AG04449 (cell line): Measurements from ENCODE around the gene GLO1.

ENCODE experiments used
- CTCF ChIA-PET: fragments of 350-600 bp; formaldehyde crosslinking; extraction: SDS; loops from one replicate; lab custom pipeline; 2021; ENCODE audit warnings: antibody characterized with exemption; lab: Yijun Ruan, JAX
- POLR2A ChIA-PET: fragments of 400-600, 350-600 bp; formaldehyde crosslinking; extraction: SDS; loops from one replicate; lab custom pipeline; 2020; ENCODE audit warnings: antibody characterized with exemption, inconsistent platforms; lab: Yijun Ruan, JAX
- DNase-seq: peaks from one replicate; pipeline ENCODE4 v3.0.0-alpha.2; 2010; ENCODE audit warnings: low read depth, low spot score
- H3K4me3 ChIP-seq: 2 replicates; pipeline ENCODE4 v1.5.1; 2011; ENCODE audit warnings: low read depth, mild to moderate bottlenecking, control low read depth, low read length
- CTCF ChIP-seq: IDR thresholded peaks from one replicate; pipeline ENCODE4 v1.5.1; 2011; ENCODE audit warnings: mild to moderate bottlenecking, moderate library complexity, low read length, control low read depth, inconsistent platforms; ENCODE audit not compliant: insufficient read depth; ENCODE audit errors: missing control alignments

GLO1 gene

GRCh38 chr6:38722038-38722437 is 19.1 kb upstream of the GLO1 start:
- DNase-seq = no peak
- ChIA-PET POLR2A (no interaction called here), CTCF (interaction anchor here (1.9 kb wide), 1 partner anchor 18 kb away, joined by 5 read pairs; no protein-coding TSS in a partner anchor)
- no peak overlapping the region for H3K4me3 ChIP-seq
- TF ChIP-seq CTCF = no peak

GRCh38 chr6:38720295-38720694 is 17.4 kb upstream of the GLO1 start:
- POLR2A ChIA-PET = no interaction called here
- CTCF ChIA-PET = no interaction called here
- DNase-seq = no peak
- TF ChIP-seq CTCF = no peak
- H3K4me3 ChIP-seq = no peak overlapping the region

- POLR2A ChIA-PET = no interaction called here
- TF ChIP-seq CTCF = no peak
- DNase-seq = no peak
- CTCF ChIA-PET = no interaction called here
- H3K4me3 ChIP-seq = no peak overlapping the region
Observed at GRCh38 chr6:38719358-38719757, 16.4 kb upstream of the GLO1 start.

GRCh38 chr6:38716825-38717224 is 13.9 kb upstream of the GLO1 start:
- H3K4me3 ChIP-seq = no peak overlapping the region
- TF ChIP-seq CTCF = no peak
- POLR2A ChIA-PET = no interaction called here
- no peak for DNase-seq
- CTCF ChIA-PET = no interaction called here

GRCh38 chr6:38715016-38715689 is 12.2 kb upstream of the GLO1 start, which contains the start of gene DNAH8:
Gene DNAH8, plus strand, starts transcription at chr6:38715311. Its CDS starts 7,499 bp downstream, at chr6:38722810.
- ChIA-PET POLR2A (no interaction called here), CTCF (interaction anchor here (0.6 kb wide), 1 partner anchor 107 kb away, joined by 3 read pairs; no protein-coding TSS in a partner anchor)
- no peak for DNase-seq
- peak within 1 kb of the TSS; percentile 33 for H3K4me3 ChIP-seq
- TF ChIP-seq CTCF = no peak

- H3K4me3 ChIP-seq = no peak overlapping the region
- ChIA-PET CTCF (interaction anchor here (0.6 kb wide), 1 partner anchor 108 kb away, joined by 3 read pairs; no protein-coding TSS in a partner anchor), POLR2A (no interaction called here)
- TF ChIP-seq CTCF = no peak
- DNase-seq = no peak
Observed at GRCh38 chr6:38714239-38715015, 11.5 kb upstream of the GLO1 start.
